ENCODE results near the gene ZNF550. TPM values are rescaled to one million over a fixed set of nuclear protein-coding genes. Genes with fewer than 3 reads are reported as not detected.
"Not testable (repeated sequence)": the region's sequence is repeated elsewhere in the genome, so short reads cannot be mapped to it uniquely, and the experiment has no call there.

ZNF550 gene
- total RNA-seq, 1 experiment from 2014 or later = 13.5 TPM

DNA sequence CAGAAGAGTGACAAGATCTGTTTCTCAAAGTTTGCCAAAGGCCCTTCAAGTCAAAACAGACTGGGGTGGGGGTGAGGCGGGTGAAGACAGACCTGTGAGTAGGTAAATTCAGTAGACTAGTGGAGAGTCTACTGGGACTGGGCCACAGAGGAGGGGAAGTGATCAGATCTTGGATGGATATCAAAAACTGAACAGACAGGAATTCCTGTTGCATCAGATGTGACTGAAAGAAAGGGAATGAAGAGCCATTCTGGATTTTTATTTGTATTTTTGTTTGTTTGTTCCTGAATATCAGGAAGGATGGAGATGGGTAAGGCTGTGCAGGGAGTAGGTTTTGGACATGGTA, 71.4 kb downstream of the ZNF550 start:
- not testable (repeated sequence) for H4K5ac ChIP-seq (ENCODE audit: insufficient read length, low read depth, low read length); H4K91ac ChIP-seq (ENCODE audit: insufficient read length, low read depth, low read length); H2AK5ac ChIP-seq (ENCODE audit: insufficient read length, low read length); H3K56ac ChIP-seq (ENCODE audit: insufficient read length, low read depth, low read length); H4K8ac ChIP-seq (replicated peaks; ENCODE audit: insufficient read length, low read depth, low read length); H2BK12ac ChIP-seq (ENCODE audit: insufficient read length, low read depth, low read length); H2BK5ac ChIP-seq (ENCODE audit: insufficient read length, low read length); H4K20me1 ChIP-seq (ENCODE audit: control insufficient read depth, insufficient read depth, insufficient read length); H3K23me2 ChIP-seq (ENCODE audit: insufficient read length, low read depth, low read length, poor library complexity, severe bottlenecking); H2BK15ac ChIP-seq (ENCODE audit: low read depth, low read length); H2BK120ac ChIP-seq (ENCODE audit: low read depth, low read length, poor library complexity, severe bottlenecking); H3T11ph ChIP-seq (ENCODE audit: low read length); DNase-seq; H3K14ac ChIP-seq (ENCODE audit: insufficient read depth, low read length); H3K4ac ChIP-seq (ENCODE audit: low read depth, low read length); H3K27ac ChIP-seq (ENCODE audit: insufficient read length, low read depth, low read length); H3K18ac ChIP-seq (ENCODE audit: insufficient read length, low read depth, low read length); H2BK20ac ChIP-seq (ENCODE audit: low read depth, low read length, poor library complexity, severe bottlenecking); H3K27me3 ChIP-seq (ENCODE audit: insufficient read depth, low read length); H3K79me1 ChIP-seq (ENCODE audit: insufficient read depth, low read depth, low read length, poor library complexity, severe bottlenecking); H2AFZ ChIP-seq (ENCODE audit: low read length); H3K4me1 ChIP-seq (ENCODE audit: insufficient read depth, low read length); H3K79me2 ChIP-seq (ENCODE audit: insufficient read depth, low read length); H3K23ac ChIP-seq (ENCODE audit: insufficient read length, low read depth, low read length); H3K9me3 ChIP-seq (ENCODE audit: control insufficient read depth, low read depth, low read length); H3K27ac Mint-ChIP-seq
- no CpG with 5 or more reads among the region's 1 CpG for WGBS (ENCODE audit: extremely low coverage, insufficient read length, low lambda C conversion rate)
- Histone ChIP-seq H3K4me2 (ENCODE audit: insufficient read depth, insufficient read length, low read length) (peak overlapping the region; percentile 54), H3K9ac (ENCODE audit: extremely low read depth, insufficient read length, low read length) (peak overlapping the region; percentile 46)
- Mint-ChIP-seq H3K4me1 (peaks cover 9 to 11% of the 10 kb centered on the region in 2 experiments), H3K9me3 (peaks cover 13 to 38% of the 10 kb centered on the region in 2 experiments), H3K36me3 (ENCODE audit: insufficient read depth in 1 of 3, low read depth in 3 of 3) (peaks cover 38 to 48% (median 45%) of the 10 kb centered on the region in 3 experiments), H3K27me3 (ENCODE audit: low read depth) (peaks cover 10% of the 10 kb centered on the region), H3K4me3 (peak overlapping the region; percentile 76 to 83)

DNA sequence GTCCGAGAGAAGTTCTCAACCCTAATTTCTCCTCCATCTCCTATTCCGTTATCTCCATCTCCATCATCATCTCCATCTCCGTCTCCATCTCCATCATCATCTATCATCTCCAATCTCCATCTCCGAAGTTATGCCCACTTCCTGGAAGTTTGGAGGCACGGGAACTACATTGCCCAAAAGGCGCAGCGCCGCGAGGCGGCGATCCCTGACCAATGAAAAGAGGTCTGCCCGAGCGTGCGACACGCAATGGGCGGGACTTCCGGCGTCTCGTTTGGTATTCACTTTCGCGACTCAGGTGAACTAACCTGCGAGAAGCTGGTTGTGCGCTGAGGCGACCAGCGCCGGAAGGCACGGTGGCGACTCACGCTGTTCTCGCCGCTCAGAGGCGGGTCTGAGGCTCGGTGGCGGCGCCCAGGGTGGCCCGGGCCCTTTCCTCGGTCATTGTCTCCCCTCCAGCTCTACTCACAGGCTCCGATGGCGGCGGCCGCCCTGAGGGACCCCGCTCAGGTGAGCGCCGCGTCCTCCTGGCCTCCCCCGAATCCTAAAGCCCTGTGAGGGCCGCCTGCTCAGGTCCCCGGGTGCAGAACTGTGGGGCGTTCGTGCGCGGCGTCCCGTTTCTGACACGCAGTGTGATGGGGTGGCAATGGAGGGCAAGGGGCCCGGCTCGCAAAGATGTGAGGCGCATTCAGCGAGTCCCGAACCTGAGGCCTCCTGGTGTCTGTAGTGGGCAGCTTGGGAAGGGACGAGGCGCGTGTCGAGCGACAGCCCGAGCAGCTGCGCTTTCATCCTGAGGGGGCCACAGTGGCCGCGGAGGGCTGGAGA, 72.0 kb downstream of the ZNF550 start, which contains the start of gene ZNF419:
TSS of gene ZNF419 (plus strand) at position 274 of the 822 bp plus-strand sequence. CDS start at position 475, 201 bp downstream.
- not testable (repeated sequence) for H3K27me3 ChIP-seq (ENCODE audit: insufficient read depth, low read length); H3K79me2 ChIP-seq (ENCODE audit: insufficient read depth, low read length); H3K27ac ChIP-seq (ENCODE audit: insufficient read length, low read depth, low read length); H3K23ac ChIP-seq (ENCODE audit: insufficient read length, low read depth, low read length); H4K8ac ChIP-seq (replicated peaks; ENCODE audit: insufficient read length, low read depth, low read length); H3K79me1 ChIP-seq (ENCODE audit: insufficient read depth, low read depth, low read length, poor library complexity, severe bottlenecking); H2BK12ac ChIP-seq (ENCODE audit: insufficient read length, low read depth, low read length); H2BK120ac ChIP-seq (ENCODE audit: low read depth, low read length, poor library complexity, severe bottlenecking); H3T11ph ChIP-seq (ENCODE audit: low read length); H2AK5ac ChIP-seq (ENCODE audit: insufficient read length, low read length); H3K23me2 ChIP-seq (ENCODE audit: insufficient read length, low read depth, low read length, poor library complexity, severe bottlenecking); H3K4me1 ChIP-seq (ENCODE audit: insufficient read depth, low read length); H2BK5ac ChIP-seq (ENCODE audit: insufficient read length, low read length); H3K27ac Mint-ChIP-seq; H4K20me1 ChIP-seq (ENCODE audit: control insufficient read depth, insufficient read depth, insufficient read length); H3K18ac ChIP-seq (ENCODE audit: insufficient read length, low read depth, low read length); H3K9me3 ChIP-seq (ENCODE audit: control insufficient read depth, low read depth, low read length); H2BK20ac ChIP-seq (ENCODE audit: low read depth, low read length, poor library complexity, severe bottlenecking); H3K4ac ChIP-seq (ENCODE audit: low read depth, low read length); H4K91ac ChIP-seq (ENCODE audit: insufficient read length, low read depth, low read length); H3K56ac ChIP-seq (ENCODE audit: insufficient read length, low read depth, low read length); H4K5ac ChIP-seq (ENCODE audit: insufficient read length, low read depth, low read length); H2BK15ac ChIP-seq (ENCODE audit: low read depth, low read length)
- Mint-ChIP-seq H3K36me3 (ENCODE audit: insufficient read depth in 1 of 3, low read depth in 3 of 3) (peaks cover 33 to 42% (median 39%) of the 10 kb centered on the region in 3 experiments), H3K27me3 (ENCODE audit: low read depth) (peaks cover 10% of the 10 kb centered on the region), H3K9me3 (peaks cover 10 to 34% of the 10 kb centered on the region in 2 experiments), H3K4me3 (peak within 1 kb of the TSS; percentile 76 to 83), H3K4me1 (peaks cover 9 to 11% of the 10 kb centered on the region in 2 experiments)
- Histone ChIP-seq H3K9ac (ENCODE audit: extremely low read depth, insufficient read length, low read length) (peak within 1 kb of the TSS; percentile 67), H3K4me2 (ENCODE audit: insufficient read depth, insufficient read length, low read length) (peak within 1 kb of the TSS; percentile 54), H2AFZ (ENCODE audit: low read length) (peak within 1 kb of the TSS; percentile 60), H3K14ac (ENCODE audit: insufficient read depth, low read length) (peak within 1 kb of the TSS; percentile 70; the same call in 1 of the 2 replicates)
- no CpG with 5 or more reads among the region's 69 CpGs for WGBS (ENCODE audit: extremely low coverage, insufficient read length, low lambda C conversion rate)
- peak; percentile 95 for DNase-seq

All from H9 (cell line).